Retinal pigment epithelial cell (primary cell): ENCODE data around the gene NIBAN1.

Source experiments
- DNase-seq: peaks from one replicate; pipeline ENCODE4 v3.0.0-alpha.2; 2010; ENCODE audit warnings: low read depth
- H3K4me3 ChIP-seq: 2 replicates; pipeline ENCODE4 v1.5.1; 2011; ENCODE audit warnings: mild to moderate bottlenecking, low read length, control low read depth, moderate library complexity
- CTCF ChIP-seq: conservative IDR thresholded peaks from 2 replicates; pipeline ENCODE4 v1.5.1; 2011; ENCODE audit warnings: low read depth, low read length, control low read depth, inconsistent platforms

Gene NIBAN1

GRCh38 chr1:184935920-184936798, 38.1 kb downstream of the NIBAN1 start:
- no peak for DNase-seq
- no peak overlapping the region for H3K4me3 ChIP-seq
- TF ChIP-seq CTCF, result no peak

- no peak overlapping the region for H3K4me3 ChIP-seq
- DNase-seq, result no peak
- no peak for TF ChIP-seq CTCF
Observed at GRCh38 chr1:184933944-184934343, 40.4 kb downstream of the NIBAN1 start.

GRCh38 chr1:184932319-184932718, 42.0 kb downstream of the NIBAN1 start:
- no peak for TF ChIP-seq CTCF
- no peak for DNase-seq
- H3K4me3 ChIP-seq, result no peak overlapping the region

- no peak overlapping the region for H3K4me3 ChIP-seq
- TF ChIP-seq CTCF, result no peak
- no peak for DNase-seq
Observed at GRCh38 chr1:184931566-184931965, 42.7 kb downstream of the NIBAN1 start.

- DNase-seq, result no peak
- no peak for TF ChIP-seq CTCF
- H3K4me3 ChIP-seq, result no peak overlapping the region
Observed at GRCh38 chr1:184930645-184931044, 43.7 kb downstream of the NIBAN1 start.

GRCh38 chr1:184930232-184930631, 44.1 kb downstream of the NIBAN1 start:
- TF ChIP-seq CTCF, result no peak
- no peak overlapping the region for H3K4me3 ChIP-seq
- no peak for DNase-seq

- DNase-seq, result no peak
- TF ChIP-seq CTCF, result no peak
- H3K4me3 ChIP-seq, result no peak overlapping the region
Observed at GRCh38 chr1:184929711-184930202, 44.6 kb downstream of the NIBAN1 start.
